GM12878 (cell line): Measurements from ENCODE around the gene LDHAL6A. TPM values are rescaled to one million over a fixed set of nuclear protein-coding genes. Genes with fewer than 3 reads are reported as not detected.

ENCODE experiments used
- ATAC-seq: fragments of 200-7000 bp; cut with Tn5 transposase; 3 replicates; pipeline ENCODE4 v1.9.1; 2020; ENCODE audit warnings: mild to moderate bottlenecking, moderate library complexity
- BruUV-seq: library from RNA; stranded (reverse); fragments of 400-500 nt; replicated peaks from 2 replicates; lab custom pipeline; 2021; lab: Mats Ljungman, UMichigan
- CTCF ChIA-PET: fragments of 300-600 bp; sonication (Branson Sonifier 250); formaldehyde crosslinking; extraction: SDS; loops from one replicate; lab custom pipeline; 2021; ENCODE audit warnings: inconsistent platforms; lab: Yijun Ruan, JAX
- POLR2A ChIA-PET: fragments of 350-600 bp; formaldehyde crosslinking; extraction: SDS; loops from one replicate; lab custom pipeline; 2021; ENCODE audit warnings: inconsistent platforms; lab: Charles Lee
- RAD21 ChIA-PET: fragments of 300-600 bp; sonication (Branson Sonifier 250); formaldehyde crosslinking; loops from one replicate; lab custom pipeline; 2023; ENCODE audit warnings: antibody characterized with exemption; ENCODE audit not compliant: unreplicated experiment; lab: Charles Lee
- SMC1A ChIA-PET: fragments of 300-600 bp; sonication (Branson Sonifier 250); formaldehyde crosslinking; loops from one replicate; lab custom pipeline; 2023; ENCODE audit not compliant: unreplicated experiment, uncharacterized antibody; lab: Charles Lee
- DNase-seq: peaks from one replicate; pipeline ENCODE4 v3.0.0-alpha.2; 2011; ENCODE audit warnings: low read depth, low spot score
- FAIRE-seq: peaks from 3 replicates; lab custom pipeline; 2011; peaks lifted over from hg19 to GRCh38; lab: Jason Lieb, UNC
- H2AFZ ChIP-seq: 2 replicates; pipeline ENCODE4 v1.6.0; 2011; ENCODE audit warnings: low read depth, low read length, control low read depth; ENCODE audit not compliant: control insufficient read depth
- H3K27ac ChIP-seq: 2 replicates; pipeline ENCODE4 v1.5.1; 2011; ENCODE audit warnings: control low read depth; ENCODE audit not compliant: control insufficient read depth, insufficient read depth
- H3K27me3 ChIP-seq, 2 experiments: replicated peaks in 1 of 2; 2 replicates each; pipeline versions ENCODE4 v1.6.0 to v1.6.1; 2011; ENCODE audit warnings: low read length in 1 of 2; ENCODE audit not compliant: control insufficient read depth in 2 of 2, insufficient read depth in 2 of 2
- H3K36me3 ChIP-seq, 2 experiments: 2 replicates each; pipeline ENCODE4 v1.5.1; 2011; ENCODE audit warnings: low read length in 1 of 2; ENCODE audit not compliant: control insufficient read depth in 2 of 2, insufficient read depth in 2 of 2
- H3K4me1 ChIP-seq: 2 replicates; pipeline ENCODE4 v1.6.1; 2011; ENCODE audit warnings: mild to moderate bottlenecking, low read length, moderate library complexity, mixed read lengths; ENCODE audit not compliant: control insufficient read depth, insufficient read depth
- H3K4me2 ChIP-seq: 2 replicates; pipeline ENCODE4 v1.6.0; 2011; ENCODE audit warnings: control low read depth; ENCODE audit not compliant: control insufficient read depth, insufficient read depth
- H3K4me3 ChIP-seq: fragments of 200-600 bp; sonication (generic); 2 replicates; pipeline ENCODE4 v1.5.1; 2016
- H3K79me2 ChIP-seq: 2 replicates; pipeline ENCODE4 v1.6.0; 2011; ENCODE audit warnings: low read length; ENCODE audit not compliant: control insufficient read depth, insufficient read depth
- H3K9ac ChIP-seq: 2 replicates; pipeline ENCODE4 v1.8.0; 2011; ENCODE audit warnings: low read length, control low read depth, mixed read lengths; ENCODE audit not compliant: control insufficient read depth, insufficient read depth
- H3K9me3 ChIP-seq: replicated peaks from 3 replicates; pipeline ENCODE4 v1.5.1; 2011; ENCODE audit warnings: mild to moderate bottlenecking, low read length; ENCODE audit not compliant: control insufficient read depth, insufficient read depth
- H4K20me1 ChIP-seq: 2 replicates; pipeline ENCODE4 v1.6.0; 2011; ENCODE audit not compliant: control insufficient read depth, insufficient read depth
- ATF2 ChIP-seq: IDR thresholded peaks from 2 replicates; pipeline ENCODE4 v1.6.1; 2012; ENCODE audit warnings: low read length, inconsistent platforms
- CUX1 ChIP-seq: IDR thresholded peaks from 2 replicates; pipeline ENCODE4 v1.6.1; 2012; ENCODE audit warnings: improper control_type of control experiment, low read depth, low read length; ENCODE audit not compliant: insufficient replicate concordance
- EZH2 ChIP-seq: IDR thresholded peaks from 2 replicates; pipeline ENCODE4 v1.6.1; 2012; ENCODE audit warnings: low read depth, mild to moderate bottlenecking, control low read depth, inconsistent platforms, low read length, borderline replicate concordance; ENCODE audit not compliant: control insufficient read depth
- HDGF ChIP-seq: fragments of 450-650 bp; IDR thresholded peaks from 2 replicates; pipeline ENCODE4 v1.6.1; 2016; ENCODE audit warnings: antibody characterized with exemption
- NFYA ChIP-seq: IDR thresholded peaks from 2 replicates; pipeline ENCODE4 v1.6.1; 2011; ENCODE audit warnings: low read depth, mild to moderate bottlenecking, low read length, improper control_type of control experiment, borderline replicate concordance
- NR2C2 ChIP-seq: IDR thresholded peaks from 2 replicates; pipeline ENCODE4 v1.6.1; 2011; ENCODE audit warnings: borderline replicate concordance, low read depth; ENCODE audit not compliant: control insufficient read depth, insufficient read length
- SPI1 ChIP-seq: IDR thresholded peaks from 2 replicates; pipeline ENCODE4 v1.6.1; 2011; ENCODE audit warnings: low read depth, mild to moderate bottlenecking, low read length, moderate library complexity, borderline replicate concordance; ENCODE audit not compliant: insufficient read depth
- ZNF207 ChIP-seq: fragments of 450-650 bp; IDR thresholded peaks from 2 replicates; pipeline ENCODE4 v1.6.1; 2014; ENCODE audit warnings: antibody characterized with exemption, mild to moderate bottlenecking, borderline replicate concordance
- ZNF24 ChIP-seq: fragments of 450-650 bp; IDR thresholded peaks from 2 replicates; pipeline ENCODE4 v1.6.1; 2017; ENCODE audit warnings: antibody characterized with exemption, mild to moderate bottlenecking
- ZZZ3 ChIP-seq: IDR thresholded peaks from 2 replicates; pipeline ENCODE4 v1.6.1; 2011; ENCODE audit warnings: low read depth; ENCODE audit not compliant: control insufficient read depth, insufficient read length
- WGBS: methylation state at CpG from one replicate; pipeline ENCODE4 v1.1.6; 2016; ENCODE audit warnings: low lambda C conversion rate; ENCODE audit not compliant: insufficient replicate concordance, insufficient coverage; ENCODE audit errors: missing lambda C conversion rate; 5-methylcytosine and 5-hydroxymethylcytosine counted together
- in situ Hi-C: fragments of 300-500 bp; cut with MboI; formaldehyde crosslinking; loops from 9 replicates; pipeline ENCODE4 v1.14.3; 2018; ENCODE audit warnings: mixed read lengths
- intact Hi-C: fragments of 100-400 bp; cut with micrococcal nuclease; formaldehyde crosslinking; loops from one replicate; pipeline ENCODE4 v1.14.2; 2022; ENCODE audit not compliant: unreplicated experiment
- polyA plus RNA-seq, 11 experiments: library from polyadenylated mRNA; depleted of rRNA in 4 of 11; unstranded in 6 of 11; stranded (reverse) in 5 of 11; fragments of >200 nt; fragmentation: Nextera tagmentation in 4 of 11; fragmentation: Illumina TruSeq in 1 of 11; extraction: Ambion mirVana in 4 of 11; extraction: Trizol in 1 of 11; gene quantifications; 1 replicate in 1 of 11; 2 replicates in 10 of 11; pipeline versions ENCODE4 v1.2.1 to v1.2.3, GENCODE V29; 2011 to 2016; ENCODE audit warnings: inconsistent platforms in 2 of 11, missing spikeins in 2 of 11, low read depth in 1 of 11
- total RNA-seq, 4 experiments: library from RNA; depleted of rRNA in 3 of 4; stranded (reverse); fragments of >200 nt in 3 of 4; fragmentation: Illumina TruSeq in 1 of 4; extraction: Trizol in 1 of 4; gene quantifications; 2 replicates each; pipeline versions ENCODE4 v1.2.1 to v1.2.3, GENCODE V29; 2013 to 2021
- TF ChIP-seq, protein P1 (sequence below): fragments of 150-350 bp; IDR thresholded peaks from 2 replicates; pipeline ENCODE4 v1.6.1; 2016; ENCODE audit warnings: low read depth, low read length

LDHAL6A gene
- total and polyA plus RNA-seq, 10 of the 15 experiments (the other 5 are each of a cell fraction or from before 2014, with no cell fraction given), result 0.03 to 0.11 (median 0.09) TPM; not detected in 7

GRCh38 chr11:18419040-18419439, 36.6 kb upstream of the LDHAL6A start:
- Histone ChIP-seq H3K4me2 (no peak overlapping the region), H3K9me3 (no peaks in the 10 kb centered on the region), H3K79me2 (no peaks in the 10 kb centered on the region), H3K9ac (no peak overlapping the region), H3K27ac (no peak overlapping the region), H3K27me3 (no peaks in the 10 kb centered on the region), H4K20me1 (no peaks in the 10 kb centered on the region), H2AFZ (no peak overlapping the region), H3K4me3 (no peak overlapping the region), H3K4me1 (no peaks in the 10 kb centered on the region), H3K36me3 (no peaks in the 10 kb centered on the region)
- FAIRE-seq (no peak), DNase-seq (no peak), ATAC-seq (no peak)
- intact Hi-C loops, result no loop called here
- ChIA-PET CTCF (interaction anchor here (0.6 kb wide), 1 partner anchor 257 kb away, joined by 3 read pairs; no protein-coding TSS in a partner anchor), POLR2A (no interaction called here), RAD21 (interaction anchor here (1.1 kb wide), 1 partner anchor 175 kb away, joined by 3 read pairs; no protein-coding TSS in a partner anchor), SMC1A (no interaction called here)
- in situ Hi-C loops, result no loop called here
- 95% methylated on average over 2 of the region's 2 CpGs for WGBS
- no TSS peak for BruUV-seq
- no peak for TF ChIP-seq ZZZ3
- TF ChIP-seq NR2C2, result no peak
- TF ChIP-seq ZNF207, result no peak
- TF ChIP-seq EZH2, result no peak
- no peak for TF ChIP-seq SPI1
- TF ChIP-seq, protein P1, sequence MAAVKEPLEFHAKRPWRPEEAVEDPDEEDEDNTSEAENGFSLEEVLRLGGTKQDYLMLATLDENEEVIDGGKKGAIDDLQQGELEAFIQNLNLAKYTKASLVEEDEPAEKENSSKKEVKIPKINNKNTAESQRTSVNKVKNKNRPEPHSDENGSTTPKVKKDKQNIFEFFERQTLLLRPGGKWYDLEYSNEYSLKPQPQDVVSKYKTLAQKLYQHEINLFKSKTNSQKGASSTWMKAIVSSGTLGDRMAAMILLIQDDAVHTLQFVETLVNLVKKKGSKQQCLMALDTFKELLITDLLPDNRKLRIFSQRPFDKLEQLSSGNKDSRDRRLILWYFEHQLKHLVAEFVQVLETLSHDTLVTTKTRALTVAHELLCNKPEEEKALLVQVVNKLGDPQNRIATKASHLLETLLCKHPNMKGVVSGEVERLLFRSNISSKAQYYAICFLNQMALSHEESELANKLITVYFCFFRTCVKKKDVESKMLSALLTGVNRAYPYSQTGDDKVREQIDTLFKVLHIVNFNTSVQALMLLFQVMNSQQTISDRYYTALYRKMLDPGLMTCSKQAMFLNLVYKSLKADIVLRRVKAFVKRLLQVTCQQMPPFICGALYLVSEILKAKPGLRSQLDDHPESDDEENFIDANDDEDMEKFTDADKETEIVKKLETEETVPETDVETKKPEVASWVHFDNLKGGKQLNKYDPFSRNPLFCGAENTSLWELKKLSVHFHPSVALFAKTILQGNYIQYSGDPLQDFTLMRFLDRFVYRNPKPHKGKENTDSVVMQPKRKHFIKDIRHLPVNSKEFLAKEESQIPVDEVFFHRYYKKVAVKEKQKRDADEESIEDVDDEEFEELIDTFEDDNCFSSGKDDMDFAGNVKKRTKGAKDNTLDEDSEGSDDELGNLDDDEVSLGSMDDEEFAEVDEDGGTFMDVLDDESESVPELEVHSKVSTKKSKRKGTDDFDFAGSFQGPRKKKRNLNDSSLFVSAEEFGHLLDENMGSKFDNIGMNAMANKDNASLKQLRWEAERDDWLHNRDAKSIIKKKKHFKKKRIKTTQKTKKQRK, result no peak
- TF ChIP-seq ATF2, result no peak
- TF ChIP-seq CUX1, result no peak
- no peak for TF ChIP-seq ZNF24
- TF ChIP-seq NFYA, result no peak
- no peak for TF ChIP-seq HDGF
